Measurements from ENCODE around the gene WDR70. TPM values are rescaled to one million over a fixed set of nuclear protein-coding genes. Genes with fewer than 3 reads are reported as not detected.
"Not testable (repeated sequence)": the region's sequence is repeated elsewhere in the genome, so short reads cannot be mapped to it uniquely, and the experiment has no call there.

WDR70 gene
- total RNA-seq, 1 donor from 2014 or later = 32.7 TPM

GRCh38 chr5:37637165-37637845 lies 258.2 kb downstream of the WDR70 start:
- intact Hi-C loops (cut with micrococcal nuclease) = no loop called here

GRCh38 chr5:37638897-37639296 lies 259.8 kb downstream of the WDR70 start:
- intact Hi-C loops (cut with micrococcal nuclease) = no loop called here

GRCh38 chr5:37640088-37640487 lies 261.0 kb downstream of the WDR70 start:
- intact Hi-C loops (cut with micrococcal nuclease) = no loop called here

- intact Hi-C loops (cut with micrococcal nuclease) = no loop called here
These were observed 262.8 kb downstream of the WDR70 start for GRCh38 chr5:37641933-37642332.

- intact Hi-C loops (cut with micrococcal nuclease) = no loop called here
These were observed 266.6 kb downstream of the WDR70 start for GRCh38 chr5:37645707-37646106.

- intact Hi-C loops (cut with micrococcal nuclease) = not testable (repeated sequence)
These were observed 275.4 kb downstream of the WDR70 start for GRCh38 chr5:37654566-37654965.

GRCh38 chr5:37657046-37657445 lies 277.9 kb downstream of the WDR70 start:
- intact Hi-C loops (cut with micrococcal nuclease) = no loop called here

GRCh38 chr5:37658440-37658839 lies 279.3 kb downstream of the WDR70 start:
- intact Hi-C loops (cut with micrococcal nuclease) = no loop called here

GRCh38 chr5:37660319-37660718 lies 281.2 kb downstream of the WDR70 start:
- intact Hi-C loops (cut with micrococcal nuclease) = no loop called here

GRCh38 chr5:37661227-37661920 lies 282.3 kb downstream of the WDR70 start:
- intact Hi-C loops (cut with micrococcal nuclease) = no loop called here

- intact Hi-C loops (cut with micrococcal nuclease) = no loop called here
These were observed 282.8 kb downstream of the WDR70 start for GRCh38 chr5:37661951-37662350.

GRCh38 chr5:37662362-37662761 lies 283.2 kb downstream of the WDR70 start:
- intact Hi-C loops (cut with micrococcal nuclease) = no loop called here

- intact Hi-C loops (cut with micrococcal nuclease) = no loop called here
These were observed 283.8 kb downstream of the WDR70 start for GRCh38 chr5:37662789-37663485.

- intact Hi-C loops (cut with micrococcal nuclease) = no loop called here
These were observed 284.4 kb downstream of the WDR70 start for GRCh38 chr5:37663538-37663937.

GRCh38 chr5:37664551-37664950 lies 285.4 kb downstream of the WDR70 start:
- intact Hi-C loops (cut with micrococcal nuclease) = no loop called here

GRCh38 chr5:37665272-37665671 lies 286.2 kb downstream of the WDR70 start:
- intact Hi-C loops (cut with micrococcal nuclease) = no loop called here

- intact Hi-C loops (cut with micrococcal nuclease) = no loop called here
These were observed 286.8 kb downstream of the WDR70 start for GRCh38 chr5:37665889-37666288.

GRCh38 chr5:37667430-37667829 lies 288.3 kb downstream of the WDR70 start:
- intact Hi-C loops (cut with micrococcal nuclease) = no loop called here

GRCh38 chr5:37667846-37668245 lies 288.7 kb downstream of the WDR70 start:
- intact Hi-C loops (cut with micrococcal nuclease) = no loop called here

GRCh38 chr5:37668524-37669047 lies 289.5 kb downstream of the WDR70 start:
- intact Hi-C loops (cut with micrococcal nuclease) = no loop called here

GRCh38 chr5:37672118-37672588 lies 293.0 kb downstream of the WDR70 start:
- intact Hi-C loops (cut with micrococcal nuclease) = not testable (repeated sequence)

GRCh38 chr5:37674361-37674760 lies 295.2 kb downstream of the WDR70 start:
- intact Hi-C loops (cut with micrococcal nuclease) = not testable (repeated sequence)
